WTC11 (cell line): ENCODE data around the gene PLA2G4A. TPM values are rescaled to one million over a fixed set of nuclear protein-coding genes. Genes with fewer than 3 reads are reported as not detected.

ENCODE experiments used
- ATAC-seq: fragments of 200-7000 bp; cut with Tn5 transposase; 2 replicates; pipeline ENCODE4 v1.10.0; 2021; ENCODE audit warnings: mild to moderate bottlenecking, moderate library complexity
- CTCF ChIA-PET: fragments of 300-600 bp; sonication (Branson Sonifier 250); formaldehyde crosslinking; loops from one replicate; lab custom pipeline; 2021; ENCODE audit warnings: antibody characterized with exemption; lab: Charles Lee
- POLR2A ChIA-PET: fragments of 350-600 bp; sonication (Branson Sonifier 250); formaldehyde crosslinking; loops from one replicate; lab custom pipeline; 2021; ENCODE audit warnings: antibody characterized with exemption; lab: Charles Lee
- DNase-seq: peaks from one replicate; pipeline ENCODE4 v3.0.0; 2021; ENCODE audit warnings: low spot score
- H3K27ac Mint-ChIP-seq: 2 replicates; pipeline ENCODE4 v1.8.0; 2021; ENCODE audit warnings: mixed read lengths
- H3K27me3 Mint-ChIP-seq: 2 replicates; pipeline ENCODE4 v1.8.0; 2021; ENCODE audit warnings: low read depth, mild to moderate bottlenecking, moderate library complexity, mixed read lengths
- H3K36me3 Mint-ChIP-seq: 2 replicates; pipeline ENCODE4 v1.8.0; 2021; ENCODE audit warnings: mixed read lengths
- H3K4me1 Mint-ChIP-seq: 2 replicates; pipeline ENCODE4 v1.8.0; 2022; ENCODE audit warnings: mixed read lengths
- H3K4me3 Mint-ChIP-seq: 2 replicates; pipeline ENCODE4 v1.8.0; 2021; ENCODE audit warnings: mild to moderate bottlenecking, moderate library complexity, mixed read lengths
- H3K9me3 Mint-ChIP-seq: 2 replicates; pipeline ENCODE4 v1.8.0; 2021; ENCODE audit warnings: mixed read lengths
- ATF1 ChIP-seq: sonication (generic); formaldehyde crosslinking; IDR thresholded peaks from 2 replicates; pipeline ENCODE4 v1.8.1; 2023; ENCODE audit warnings: mild to moderate bottlenecking, moderate library complexity, missing genetic modification reagents
- HMGA2 ChIP-seq: fragments of 250-450 bp; sonication (Bioruptor Pico); IDR thresholded peaks from 2 replicates; pipeline ENCODE4 v1.4.0; 2021; ENCODE audit warnings: mild to moderate bottlenecking, moderate library complexity
- HMGXB4 ChIP-seq: sonication (generic); formaldehyde crosslinking; IDR thresholded peaks from 2 replicates; pipeline ENCODE4 v1.8.1; 2023; ENCODE audit warnings: mild to moderate bottlenecking, moderate library complexity, missing genetic modification reagents
- MYBL2 ChIP-seq: sonication (generic); formaldehyde crosslinking; IDR thresholded peaks from 2 replicates; pipeline ENCODE4 v1.8.1; 2023; ENCODE audit warnings: mild to moderate bottlenecking, moderate library complexity, missing genetic modification reagents
- NR3C1 ChIP-seq: sonication (generic); formaldehyde crosslinking; conservative IDR thresholded peaks from 2 replicates; pipeline ENCODE4 v1.8.1; 2023; ENCODE audit warnings: low read depth, mild to moderate bottlenecking, missing genetic modification reagents
- OVOL2 ChIP-seq: fragments of 250-450 bp; sonication (Bioruptor Pico); IDR thresholded peaks from 2 replicates; pipeline ENCODE4 v1.9.0; 2021; ENCODE audit warnings: mild to moderate bottlenecking, borderline replicate concordance
- SMAD3 ChIP-seq: sonication (generic); formaldehyde crosslinking; IDR thresholded peaks from 2 replicates; pipeline ENCODE4 v1.8.0; 2022; ENCODE audit warnings: missing genetic modification reagents, mild to moderate bottlenecking, borderline replicate concordance
- SP1 ChIP-seq: sonication (generic); formaldehyde crosslinking; conservative IDR thresholded peaks from 2 replicates; pipeline ENCODE4 v1.8.1; 2022; ENCODE audit warnings: missing genetic modification reagents
- ZBTB21 ChIP-seq: sonication (generic); formaldehyde crosslinking; IDR thresholded peaks from 2 replicates; pipeline ENCODE4 v1.8.1; 2023; ENCODE audit warnings: mild to moderate bottlenecking, missing genetic modification reagents, borderline replicate concordance
- ZBTB43 ChIP-seq: sonication (generic); formaldehyde crosslinking; IDR thresholded peaks from 2 replicates; pipeline ENCODE4 v1.8.1; 2023; ENCODE audit warnings: mild to moderate bottlenecking, missing genetic modification reagents
- ZMAT4 ChIP-seq: fragments of 250-450 bp; sonication (Bioruptor Pico); IDR thresholded peaks from 2 replicates; pipeline ENCODE4 v1.9.0; 2021; ENCODE audit warnings: mild to moderate bottlenecking
- total RNA-seq: library from RNA; stranded (reverse); gene quantifications from 3 replicates; pipeline ENCODE4 v1.2.3, GENCODE V29; 2021
- TF ChIP-seq, protein P1 (sequence below): sonication (generic); formaldehyde crosslinking; conservative IDR thresholded peaks from 2 replicates; pipeline ENCODE4 v1.8.1; 2022; ENCODE audit warnings: mild to moderate bottlenecking, missing genetic modification reagents
- TF ChIP-seq, protein P2 (sequence below): sonication (generic); formaldehyde crosslinking; IDR thresholded peaks from 2 replicates; pipeline ENCODE4 v1.8.0; 2023; ENCODE audit warnings: missing genetic modification reagents
- TF ChIP-seq, protein P3 (sequence below): sonication (generic); formaldehyde crosslinking; IDR thresholded peaks from 2 replicates; pipeline ENCODE4 v1.8.0; 2022; ENCODE audit warnings: mild to moderate bottlenecking, missing genetic modification reagents
- TF ChIP-seq, protein P4 (sequence below): fragments of 250-450 bp; sonication (Bioruptor Pico); IDR thresholded peaks from 2 replicates; pipeline ENCODE4 v1.9.0; 2021; ENCODE audit warnings: mild to moderate bottlenecking, borderline replicate concordance

The PLA2G4A gene
- total RNA-seq, 1 experiment from 2014 or later: 1.3 TPM

GRCh38 chr1:186966456-186966855, 137.7 kb downstream of the PLA2G4A start:
- ChIA-PET POLR2A (no interaction called here), CTCF (no interaction called here)
- DNase-seq: no peak
- H3K27ac Mint-ChIP-seq: no peak overlapping the region
- no peak overlapping the region for H3K4me3 Mint-ChIP-seq
- ATAC-seq: no peak
- TF ChIP-seq OVOL2 (CRISPR knock-in tag) (no peak), MYBL2 (CRISPR knock-in tag) (no peak), SMAD3 (no peak), ZBTB43 (no peak), ATF1 (no peak), ZBTB21 (no peak), SP1 (CRISPR knock-in tag) (no peak), NR3C1 (CRISPR knock-in tag) (no peak), HMGXB4 (CRISPR knock-in tag) (no peak), ZMAT4 (CRISPR knock-in tag) (no peak), HMGA2 (CRISPR knock-in tag) (no peak)
- TF ChIP-seq, protein P1, sequence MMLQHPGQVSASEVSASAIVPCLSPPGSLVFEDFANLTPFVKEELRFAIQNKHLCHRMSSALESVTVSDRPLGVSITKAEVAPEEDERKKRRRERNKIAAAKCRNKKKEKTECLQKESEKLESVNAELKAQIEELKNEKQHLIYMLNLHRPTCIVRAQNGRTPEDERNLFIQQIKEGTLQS: no peak
- TF ChIP-seq, protein P2, sequence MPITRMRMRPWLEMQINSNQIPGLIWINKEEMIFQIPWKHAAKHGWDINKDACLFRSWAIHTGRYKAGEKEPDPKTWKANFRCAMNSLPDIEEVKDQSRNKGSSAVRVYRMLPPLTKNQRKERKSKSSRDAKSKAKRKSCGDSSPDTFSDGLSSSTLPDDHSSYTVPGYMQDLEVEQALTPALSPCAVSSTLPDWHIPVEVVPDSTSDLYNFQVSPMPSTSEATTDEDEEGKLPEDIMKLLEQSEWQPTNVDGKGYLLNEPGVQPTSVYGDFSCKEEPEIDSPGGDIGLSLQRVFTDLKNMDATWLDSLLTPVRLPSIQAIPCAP (CRISPR knock-in tag): no peak
- TF ChIP-seq, protein P3, sequence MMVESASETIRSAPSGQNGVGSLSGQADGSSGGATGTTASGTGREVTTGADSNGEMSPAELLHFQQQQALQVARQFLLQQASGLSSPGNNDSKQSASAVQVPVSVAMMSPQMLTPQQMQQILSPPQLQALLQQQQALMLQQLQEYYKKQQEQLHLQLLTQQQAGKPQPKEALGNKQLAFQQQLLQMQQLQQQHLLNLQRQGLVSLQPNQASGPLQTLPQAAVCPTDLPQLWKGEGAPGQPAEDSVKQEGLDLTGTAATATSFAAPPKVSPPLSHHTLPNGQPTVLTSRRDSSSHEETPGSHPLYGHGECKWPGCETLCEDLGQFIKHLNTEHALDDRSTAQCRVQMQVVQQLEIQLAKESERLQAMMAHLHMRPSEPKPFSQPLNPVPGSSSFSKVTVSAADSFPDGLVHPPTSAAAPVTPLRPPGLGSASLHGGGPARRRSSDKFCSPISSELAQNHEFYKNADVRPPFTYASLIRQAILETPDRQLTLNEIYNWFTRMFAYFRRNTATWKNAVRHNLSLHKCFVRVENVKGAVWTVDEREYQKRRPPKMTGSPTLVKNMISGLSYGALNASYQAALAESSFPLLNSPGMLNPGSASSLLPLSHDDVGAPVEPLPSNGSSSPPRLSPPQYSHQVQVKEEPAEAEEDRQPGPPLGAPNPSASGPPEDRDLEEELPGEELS (CRISPR knock-in tag): no peak
- TF ChIP-seq, protein P4, sequence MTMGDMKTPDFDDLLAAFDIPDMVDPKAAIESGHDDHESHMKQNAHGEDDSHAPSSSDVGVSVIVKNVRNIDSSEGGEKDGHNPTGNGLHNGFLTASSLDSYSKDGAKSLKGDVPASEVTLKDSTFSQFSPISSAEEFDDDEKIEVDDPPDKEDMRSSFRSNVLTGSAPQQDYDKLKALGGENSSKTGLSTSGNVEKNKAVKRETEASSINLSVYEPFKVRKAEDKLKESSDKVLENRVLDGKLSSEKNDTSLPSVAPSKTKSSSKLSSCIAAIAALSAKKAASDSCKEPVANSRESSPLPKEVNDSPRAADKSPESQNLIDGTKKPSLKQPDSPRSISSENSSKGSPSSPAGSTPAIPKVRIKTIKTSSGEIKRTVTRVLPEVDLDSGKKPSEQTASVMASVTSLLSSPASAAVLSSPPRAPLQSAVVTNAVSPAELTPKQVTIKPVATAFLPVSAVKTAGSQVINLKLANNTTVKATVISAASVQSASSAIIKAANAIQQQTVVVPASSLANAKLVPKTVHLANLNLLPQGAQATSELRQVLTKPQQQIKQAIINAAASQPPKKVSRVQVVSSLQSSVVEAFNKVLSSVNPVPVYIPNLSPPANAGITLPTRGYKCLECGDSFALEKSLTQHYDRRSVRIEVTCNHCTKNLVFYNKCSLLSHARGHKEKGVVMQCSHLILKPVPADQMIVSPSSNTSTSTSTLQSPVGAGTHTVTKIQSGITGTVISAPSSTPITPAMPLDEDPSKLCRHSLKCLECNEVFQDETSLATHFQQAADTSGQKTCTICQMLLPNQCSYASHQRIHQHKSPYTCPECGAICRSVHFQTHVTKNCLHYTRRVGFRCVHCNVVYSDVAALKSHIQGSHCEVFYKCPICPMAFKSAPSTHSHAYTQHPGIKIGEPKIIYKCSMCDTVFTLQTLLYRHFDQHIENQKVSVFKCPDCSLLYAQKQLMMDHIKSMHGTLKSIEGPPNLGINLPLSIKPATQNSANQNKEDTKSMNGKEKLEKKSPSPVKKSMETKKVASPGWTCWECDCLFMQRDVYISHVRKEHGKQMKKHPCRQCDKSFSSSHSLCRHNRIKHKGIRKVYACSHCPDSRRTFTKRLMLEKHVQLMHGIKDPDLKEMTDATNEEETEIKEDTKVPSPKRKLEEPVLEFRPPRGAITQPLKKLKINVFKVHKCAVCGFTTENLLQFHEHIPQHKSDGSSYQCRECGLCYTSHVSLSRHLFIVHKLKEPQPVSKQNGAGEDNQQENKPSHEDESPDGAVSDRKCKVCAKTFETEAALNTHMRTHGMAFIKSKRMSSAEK (CRISPR knock-in tag): no peak
- no peaks in the 10 kb centered on the region for H3K9me3 Mint-ChIP-seq
- no peaks in the 10 kb centered on the region for H3K27me3 Mint-ChIP-seq
- H3K4me1 Mint-ChIP-seq: no peaks in the 10 kb centered on the region
- H3K36me3 Mint-ChIP-seq: no peaks in the 10 kb centered on the region
